Right lobe of liver (tissue), 6 donors: Measurements from ENCODE around the gene WASL. TPM values are rescaled to one million over a fixed set of nuclear protein-coding genes. Genes with fewer than 3 reads are reported as not detected.

Source experiments
- ATAC-seq, 4 donors: fragments of 200-7000 bp; cut with Tn5 transposase; one replicate each; pipeline ENCODE4 v1.9.1; 2020; ENCODE audit warnings: mild to moderate bottlenecking in 4 of 4, moderate library complexity in 4 of 4
- DNase-seq, 3 donors: peaks; one replicate each; pipeline ENCODE4 v3.0.0-alpha.2; 2020
- H3K27ac ChIP-seq, 3 donors: fragments of 200-600 bp; one replicate each; pipeline ENCODE4 v1.8.0; 2022
- H3K27me3 ChIP-seq, 2 donors: fragments of 200-600 bp; one replicate each; pipeline ENCODE4 v1.8.0; 2022
- H3K36me3 ChIP-seq, 4 donors: fragments of 200-600 bp; sonication (generic) in 1 of 4; one replicate each; pipeline versions ENCODE4 v1.5.1 to v1.8.0; 2017 to 2022; ENCODE audit warnings: control low read depth in 1 of 4
- H3K4me1 ChIP-seq, 4 donors: fragments of 200-600 bp; sonication (generic) in 1 of 4; one replicate each; pipeline versions ENCODE4 v1.5.1 to v1.8.0; 2017 to 2022; ENCODE audit warnings: control low read depth in 1 of 4
- H3K4me3 ChIP-seq, 3 donors: fragments of 200-600 bp; one replicate each; pipeline ENCODE4 v1.8.0; 2022
- H3K9me3 ChIP-seq, 4 donors: fragments of 200-600 bp; sonication (generic) in 1 of 4; one replicate each; pipeline versions ENCODE4 v1.5.1 to v1.8.0; 2017 to 2022; ENCODE audit warnings: control low read depth in 1 of 4
- CTCF ChIP-seq, 4 donors: fragments of 200-600 bp in 3 of 4; fragments of 450-650 bp in 1 of 4; IDR thresholded peaks; one replicate each; pipeline versions ENCODE4 v1.5.1 to v1.8.0; 2016 to 2022; ENCODE audit warnings: antibody characterized with exemption in 4 of 4, mild to moderate bottlenecking in 2 of 4
- POLR2A ChIP-seq: fragments of 450-650 bp; IDR thresholded peaks from one replicate; pipeline ENCODE4 v1.6.1; 2017; ENCODE audit warnings: antibody characterized with exemption, mild to moderate bottlenecking
- WGBS: methylation state at CpG from one replicate; pipeline ENCODE4 v1.1.6; 2018; ENCODE audit warnings: low coverage, low lambda C conversion rate; ENCODE audit not compliant: insufficient coverage; ENCODE audit errors: missing lambda C conversion rate; 5-methylcytosine and 5-hydroxymethylcytosine counted together
- intact Hi-C, 2 donors: fragments of 100-400 bp; cut with DNase I; formaldehyde crosslinking; loops; one replicate each; pipeline versions ENCODE4 v1.11.2 to v1.14.1; 2022
- total RNA-seq, 6 experiments: library from RNA; depleted of rRNA in 2 of 6; stranded (reverse); fragments of >200 nt in 2 of 6; fragmentation: NEBNext Ultra II Directional in 3 of 6; extraction: Animal tissue kit (Norgen Biotek cat#: 25700) in 3 of 6; gene quantifications; one replicate each; pipeline versions ENCODE4 v1.1.0 to v1.2.4, GENCODE V29; 2016 to 2023
- donor health status: DM: no; HTN: yes; CAD: no.
- donor health status: DM: no; HTN: no; CAD: no.
- donor health status: DM: no; HTN: no; CAD: no.
- donor health status: DM: no; HTN: yes; CAD: no.
- donor health status: DM: no; HTN: yes; CAD: no.

WASL gene
- total RNA-seq, 6 experiments from 2014 or later: 20.6 to 26.7 (median 24.8) TPM

GRCh38 chr7:123711832-123712293 is 36.9 kb downstream of the WASL start:
- ATAC-seq: peak in 1 of 4 donors; percentile 37
- Histone ChIP-seq H3K36me3 (peaks cover 0 to 22% (median 10%) of the 10 kb centered on the region in 4 donors), H3K4me1 (peaks cover 0 to 10% (median 5%) of the 10 kb centered on the region in 4 donors), H3K27ac (no peak overlapping the region), H3K9me3 (no peaks in the 10 kb centered on the region), H3K27me3 (no peaks in the 10 kb centered on the region), H3K4me3 (no peak overlapping the region)
- intact Hi-C loops: no loop called here
- no peak for TF ChIP-seq POLR2A
- no peak for TF ChIP-seq CTCF (IDR thresholded peaks at IDR 0.05)
- no peak for DNase-seq

DNA sequence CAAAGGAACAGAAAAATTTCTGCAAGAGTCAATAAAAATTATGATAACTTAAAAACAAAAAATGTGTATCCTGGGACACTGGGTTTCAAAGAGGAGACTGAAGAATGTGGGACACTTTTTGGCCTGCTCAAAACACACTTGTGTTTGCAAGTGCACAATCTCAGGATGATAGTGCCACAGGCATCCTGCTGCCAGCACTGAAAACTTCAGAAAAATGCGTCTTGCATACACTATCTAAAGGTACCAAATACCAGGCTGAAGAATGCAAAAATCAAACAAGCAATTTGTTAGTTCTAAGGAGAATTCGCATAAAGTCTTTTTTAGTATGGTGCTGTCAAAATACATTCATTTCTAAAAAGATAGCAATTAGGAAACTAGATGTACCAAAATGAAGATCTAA is 38.1 kb downstream of the WASL start:
- intact Hi-C loops: no loop called here
- TF ChIP-seq CTCF (IDR thresholded peaks at IDR 0.05) (no peak), POLR2A (no peak)

DNA sequence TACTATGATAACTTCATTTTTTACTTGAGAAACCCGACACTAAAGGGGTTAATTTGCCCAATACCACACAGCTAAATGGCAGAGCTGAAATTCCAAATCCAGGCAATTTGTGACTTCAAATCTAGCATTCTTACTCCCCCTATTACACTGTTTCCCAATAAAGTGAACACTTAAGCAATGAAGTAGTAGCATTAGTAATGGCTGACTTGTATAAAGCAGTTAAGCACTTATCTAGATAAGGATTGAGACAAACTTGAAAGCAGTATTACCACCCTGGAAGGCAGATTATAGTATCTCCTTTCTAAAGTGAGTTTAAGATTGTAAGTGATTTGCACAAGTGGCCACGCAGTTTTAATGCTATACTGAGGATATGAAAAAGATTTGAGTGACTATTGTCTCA is 39.3 kb downstream of the WASL start:
- Histone ChIP-seq H3K27me3 (no peaks in the 10 kb centered on the region), H3K9me3 (no peaks in the 10 kb centered on the region), H3K4me3 (no peak overlapping the region), H3K4me1 (peaks cover 0 to 10% (median 5%) of the 10 kb centered on the region in 4 donors), H3K27ac (no peak overlapping the region), H3K36me3 (peaks cover 0 to 35% (median 14%) of the 10 kb centered on the region in 4 donors)
- no peak for ATAC-seq
- DNase-seq: no peak
- intact Hi-C loops: no loop called here
- TF ChIP-seq CTCF (IDR thresholded peaks at IDR 0.05): no peak
- TF ChIP-seq POLR2A: no peak
- WGBS: 57% methylated on average over 2 of the region's 2 CpGs

More for the DNA sequence above, 38.1 kb downstream of the WASL start:
- Histone ChIP-seq H3K36me3 (peaks cover 0 to 29% (median 10%) of the 10 kb centered on the region in 4 donors), H3K27ac (no peak overlapping the region), H3K4me1 (peaks cover 0 to 10% (median 5%) of the 10 kb centered on the region in 4 donors), H3K9me3 (no peaks in the 10 kb centered on the region), H3K27me3 (no peaks in the 10 kb centered on the region), H3K4me3 (no peak overlapping the region)
- ATAC-seq (no peak), DNase-seq (no peak)
- 56% methylated on average over 2 of the region's 2 CpGs for WGBS

GRCh38 chr7:123705211-123705901 is 43.4 kb downstream of the WASL start:
- WGBS: 20% methylated on average over 1 of the region's 1 CpG
- DNase-seq (no peak), ATAC-seq (peak in 2 of 4 donors; percentile 24 to 37)
- Histone ChIP-seq H3K9me3 (no peaks in the 10 kb centered on the region), H3K4me3 (no peak overlapping the region), H3K36me3 (peaks cover 0 to 39% (median 15%) of the 10 kb centered on the region in 4 donors), H3K27me3 (no peaks in the 10 kb centered on the region), H3K27ac (no peak overlapping the region), H3K4me1 (no peaks in the 10 kb centered on the region)
- TF ChIP-seq POLR2A: no peak
- no peak for TF ChIP-seq CTCF (IDR thresholded peaks at IDR 0.05)
- intact Hi-C loops: no loop called here
